Measurements from ENCODE around the gene SLC22A17.

DNA sequence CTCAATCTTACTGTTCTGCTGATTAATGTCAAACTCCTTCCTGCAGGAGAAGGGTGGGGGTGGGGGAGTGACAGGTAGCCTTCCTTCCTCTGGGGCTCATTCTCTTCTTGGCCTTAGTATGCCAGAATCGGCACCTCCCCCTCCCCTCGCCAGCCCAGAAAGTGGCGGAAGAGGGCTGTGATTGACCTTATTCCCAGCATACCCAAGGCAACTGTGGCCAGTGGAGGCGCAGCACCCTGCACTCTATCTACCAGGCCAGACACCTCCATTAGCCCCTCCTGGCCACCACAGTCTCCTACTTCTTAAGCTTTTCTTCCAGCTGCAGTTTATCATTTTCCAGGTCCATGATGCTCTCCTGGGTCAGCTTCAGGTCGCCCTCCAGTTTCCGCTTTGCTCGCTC lies 39.9 kb upstream of the SLC22A17 start:
- TF ChIP-seq, protein P1, sequence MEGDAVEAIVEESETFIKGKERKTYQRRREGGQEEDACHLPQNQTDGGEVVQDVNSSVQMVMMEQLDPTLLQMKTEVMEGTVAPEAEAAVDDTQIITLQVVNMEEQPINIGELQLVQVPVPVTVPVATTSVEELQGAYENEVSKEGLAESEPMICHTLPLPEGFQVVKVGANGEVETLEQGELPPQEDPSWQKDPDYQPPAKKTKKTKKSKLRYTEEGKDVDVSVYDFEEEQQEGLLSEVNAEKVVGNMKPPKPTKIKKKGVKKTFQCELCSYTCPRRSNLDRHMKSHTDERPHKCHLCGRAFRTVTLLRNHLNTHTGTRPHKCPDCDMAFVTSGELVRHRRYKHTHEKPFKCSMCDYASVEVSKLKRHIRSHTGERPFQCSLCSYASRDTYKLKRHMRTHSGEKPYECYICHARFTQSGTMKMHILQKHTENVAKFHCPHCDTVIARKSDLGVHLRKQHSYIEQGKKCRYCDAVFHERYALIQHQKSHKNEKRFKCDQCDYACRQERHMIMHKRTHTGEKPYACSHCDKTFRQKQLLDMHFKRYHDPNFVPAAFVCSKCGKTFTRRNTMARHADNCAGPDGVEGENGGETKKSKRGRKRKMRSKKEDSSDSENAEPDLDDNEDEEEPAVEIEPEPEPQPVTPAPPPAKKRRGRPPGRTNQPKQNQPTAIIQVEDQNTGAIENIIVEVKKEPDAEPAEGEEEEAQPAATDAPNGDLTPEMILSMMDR (IDR thresholded peaks at IDR 0.05; ENCODE audit: poor library complexity, severe bottlenecking): no peak
- TF ChIP-seq EZH2 (IDR thresholded peaks at IDR 0.05; ENCODE audit: borderline replicate concordance, insufficient read depth, low read length, poor library complexity, severe bottlenecking) (no peak), RAD21 (conservative IDR thresholded peaks at IDR 0.05) (no peak), POLR2AphosphoS5 (IDR thresholded peaks at IDR 0.05) (no peak), TAF1 (IDR thresholded peaks at IDR 0.05; ENCODE audit: low read depth) (no peak), SMC3 (conservative IDR thresholded peaks at IDR 0.05; ENCODE audit: poor library complexity) (no peak), EP300 (conservative IDR thresholded peaks at IDR 0.05; ENCODE audit: poor library complexity, severe bottlenecking) (no peak), REST (IDR thresholded peaks at IDR 0.05; ENCODE audit: borderline replicate concordance) (no peak)
